GM18511 (cell line): ENCODE measurements around the gene BCL2L15.

ENCODE experiments used
- ATAC-seq: cut with Tn5 transposase; IDR thresholded peaks from one replicate; pipeline ENCODE4 v1.9.1; 2021; ENCODE audit warnings: mild to moderate bottlenecking, moderate library complexity; ENCODE audit not compliant: unreplicated experiment

BCL2L15 gene

DNA sequence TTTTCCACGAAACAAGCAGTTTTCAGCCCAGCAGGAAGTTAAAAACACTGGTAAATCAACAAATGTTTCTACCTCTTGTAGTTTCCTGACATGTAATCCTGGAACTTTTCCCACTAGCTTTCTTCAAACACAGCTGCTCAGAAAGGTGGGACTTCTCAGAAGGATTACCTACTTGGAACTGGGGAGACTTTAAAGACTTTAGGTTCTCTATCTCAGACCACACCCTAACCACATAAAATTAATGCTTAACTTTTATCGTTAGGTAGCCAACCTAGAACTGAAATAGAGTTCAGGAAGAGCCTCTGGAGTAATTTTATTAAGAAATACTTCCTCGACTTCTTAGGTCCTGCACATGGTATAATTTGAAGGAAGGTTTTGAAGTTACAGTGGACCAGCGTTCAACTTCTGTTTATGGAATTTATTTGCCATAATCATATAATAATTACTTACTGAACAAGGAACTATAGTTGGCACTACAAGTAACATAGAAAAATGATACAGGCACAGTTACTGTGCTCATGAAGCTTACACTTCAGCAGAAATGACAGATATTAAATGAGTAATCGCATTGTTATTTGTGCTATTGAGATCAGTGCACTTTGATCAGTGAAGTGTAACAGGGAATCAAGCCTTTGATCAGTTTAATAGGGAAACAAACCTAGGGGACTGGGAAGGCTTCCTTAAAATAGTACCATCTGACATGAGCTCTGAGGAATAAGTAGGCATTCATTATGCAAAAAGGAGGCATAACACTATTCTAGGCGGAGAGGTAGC lies at the start of gene BCL2L15:
Gene BCL2L15, minus strand, starts transcription at position 180 of the 774 bp plus-strand sequence. CDS start 206 bp downstream, outside the sequence.
- ATAC-seq, result no peak

DNA sequence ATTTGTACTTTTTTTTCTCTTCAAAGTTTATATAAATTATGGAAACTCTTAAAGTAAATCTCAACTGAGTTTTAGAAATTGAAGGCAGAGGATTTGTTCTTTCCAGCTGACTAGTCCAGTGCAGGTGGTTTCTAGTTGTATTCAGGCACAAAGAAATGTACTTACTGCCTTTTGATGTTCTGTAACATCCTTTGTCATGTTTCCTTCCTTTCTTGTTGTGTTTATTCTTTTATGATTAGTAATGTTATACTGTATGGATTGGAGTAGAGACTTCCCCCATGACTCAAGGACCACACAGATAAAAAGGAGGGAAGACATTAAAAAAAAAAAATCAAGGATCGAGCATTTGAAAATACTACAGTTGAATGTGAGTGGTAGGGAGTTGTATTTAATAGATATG lies 49.8 kb upstream of the BCL2L15 start:
- ATAC-seq, result no peak

DNA sequence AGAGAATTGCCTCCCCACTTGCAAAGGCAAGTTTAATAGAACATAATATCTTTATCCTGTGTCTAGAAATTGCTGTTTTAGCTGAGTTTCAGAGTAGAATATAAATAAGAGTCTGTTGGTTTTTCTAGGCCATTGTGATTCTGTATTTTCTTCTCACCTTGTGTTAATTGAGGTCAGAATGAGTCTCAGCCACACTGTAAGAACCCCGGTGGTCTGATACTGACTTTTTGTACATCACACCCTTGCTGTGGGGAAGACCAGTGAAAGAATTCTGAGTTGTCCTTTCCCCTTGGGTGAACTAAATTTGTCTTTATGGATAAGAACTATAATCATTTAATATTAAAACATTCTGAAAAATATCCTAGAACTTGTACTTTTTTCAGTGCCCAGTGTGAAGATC lies 48.6 kb upstream of the BCL2L15 start:
- ATAC-seq, result no peak

GRCh38 chr1:113935176-113935575 lies 47.8 kb upstream of the BCL2L15 start:
- no peak for ATAC-seq

DNA sequence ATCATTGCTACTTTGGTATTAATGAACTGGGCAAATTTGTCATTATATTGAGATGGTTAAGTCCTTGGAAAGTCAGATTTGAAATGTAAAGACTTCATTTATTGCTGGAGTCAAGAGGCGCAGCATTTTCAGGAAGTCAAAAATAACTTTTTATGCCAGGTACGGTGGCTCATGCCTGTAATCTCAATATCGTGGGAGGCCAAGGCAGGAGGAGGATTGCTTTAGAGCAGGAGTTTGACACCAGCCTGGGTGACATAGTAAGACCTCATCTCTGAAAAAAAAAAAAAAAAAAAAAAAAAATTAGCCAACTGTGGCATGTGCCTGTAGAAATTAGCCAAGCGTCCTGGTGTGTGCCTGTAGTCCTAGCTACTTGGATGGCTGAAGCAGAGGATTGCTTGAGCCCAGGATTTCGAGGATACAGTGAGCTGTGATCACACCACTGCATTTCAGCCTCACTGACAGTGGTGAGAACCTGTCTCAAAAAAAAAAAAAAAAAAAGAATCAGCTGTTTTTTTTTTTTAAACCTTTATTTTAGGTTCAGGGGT lies 47.2 kb upstream of the BCL2L15 start:
- ATAC-seq, result no peak

DNA sequence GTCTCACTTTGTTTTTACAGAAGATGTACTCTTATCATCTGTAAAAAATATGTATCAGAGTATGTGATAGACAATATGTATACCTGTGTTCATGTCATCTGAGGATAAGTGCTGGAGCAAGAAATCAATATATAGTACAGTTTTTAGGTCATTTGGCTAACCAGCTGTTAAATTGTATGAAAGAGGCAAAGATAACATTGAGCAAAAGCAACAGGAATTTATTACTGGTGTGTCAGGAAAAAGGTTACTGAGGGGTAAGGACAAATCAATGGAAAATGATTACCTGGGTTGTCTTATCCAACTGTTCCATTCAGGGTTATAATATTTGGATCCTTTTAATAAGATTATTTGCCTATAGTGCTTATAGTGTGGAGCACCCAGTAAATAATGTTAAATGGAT lies 46.6 kb upstream of the BCL2L15 start:
- no peak for ATAC-seq

DNA sequence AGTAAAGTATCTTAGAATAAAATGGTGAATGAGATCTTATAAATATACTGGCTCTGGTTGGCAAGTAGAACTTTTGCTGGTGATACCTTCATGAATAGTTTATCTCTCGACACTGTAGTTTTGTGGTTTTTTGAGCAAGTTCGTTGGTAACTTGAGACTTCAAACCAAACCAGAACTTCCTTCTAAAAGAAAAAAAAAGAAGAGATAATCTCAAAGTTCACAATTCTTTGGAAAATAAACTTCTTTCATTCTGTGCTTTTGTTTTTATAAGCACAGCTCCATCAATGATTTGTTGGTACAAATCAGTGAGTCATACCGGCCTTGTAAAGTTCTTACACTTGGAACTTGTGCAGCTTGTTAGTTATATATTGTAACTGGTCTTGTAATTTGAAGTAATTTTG lies 44.1 kb upstream of the BCL2L15 start:
- ATAC-seq, result no peak

DNA sequence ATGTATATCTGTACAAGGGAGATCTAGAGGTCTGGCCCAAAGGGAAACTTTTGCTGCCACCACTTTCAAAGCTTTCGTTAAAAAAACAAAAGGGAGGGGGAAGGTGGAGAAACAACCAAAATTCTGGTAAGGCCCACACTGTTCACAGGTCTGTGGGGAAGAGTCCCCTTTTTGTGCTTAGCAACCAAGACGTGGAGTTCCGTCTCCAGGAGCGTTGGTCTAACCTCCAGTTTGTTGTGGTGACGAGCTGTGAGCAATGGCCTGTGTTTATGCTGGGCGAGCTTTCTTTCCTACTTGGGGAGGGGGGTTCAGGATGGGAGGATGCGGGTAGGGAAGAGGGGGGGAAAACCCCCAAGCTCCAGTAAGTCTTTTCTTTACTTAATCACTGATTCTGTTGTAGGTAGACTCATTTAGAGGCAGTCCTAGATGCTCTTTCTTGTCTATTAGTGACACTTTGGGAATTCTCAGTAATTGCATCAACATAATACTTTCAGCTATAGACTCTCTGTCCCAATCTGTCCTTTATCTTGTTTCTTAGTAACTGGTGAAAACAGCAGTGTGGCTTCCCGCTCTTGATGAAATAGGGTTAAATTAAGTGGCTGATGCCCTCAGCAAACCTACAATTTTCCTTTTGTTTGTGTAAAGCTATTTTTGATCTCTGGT lies 43.2 kb upstream of the BCL2L15 start:
- ATAC-seq, result peak; percentile 33

GRCh38 chr1:113929750-113930498 lies 42.5 kb upstream of the BCL2L15 start:
- peak; percentile 39 for ATAC-seq

GRCh38 chr1:113928941-113929749 lies 41.8 kb upstream of the BCL2L15 start, which contains the start of gene HIPK1:
TSS of gene HIPK1 (plus strand) at chr1:113929324.
- ATAC-seq, result peak; percentile 73

DNA sequence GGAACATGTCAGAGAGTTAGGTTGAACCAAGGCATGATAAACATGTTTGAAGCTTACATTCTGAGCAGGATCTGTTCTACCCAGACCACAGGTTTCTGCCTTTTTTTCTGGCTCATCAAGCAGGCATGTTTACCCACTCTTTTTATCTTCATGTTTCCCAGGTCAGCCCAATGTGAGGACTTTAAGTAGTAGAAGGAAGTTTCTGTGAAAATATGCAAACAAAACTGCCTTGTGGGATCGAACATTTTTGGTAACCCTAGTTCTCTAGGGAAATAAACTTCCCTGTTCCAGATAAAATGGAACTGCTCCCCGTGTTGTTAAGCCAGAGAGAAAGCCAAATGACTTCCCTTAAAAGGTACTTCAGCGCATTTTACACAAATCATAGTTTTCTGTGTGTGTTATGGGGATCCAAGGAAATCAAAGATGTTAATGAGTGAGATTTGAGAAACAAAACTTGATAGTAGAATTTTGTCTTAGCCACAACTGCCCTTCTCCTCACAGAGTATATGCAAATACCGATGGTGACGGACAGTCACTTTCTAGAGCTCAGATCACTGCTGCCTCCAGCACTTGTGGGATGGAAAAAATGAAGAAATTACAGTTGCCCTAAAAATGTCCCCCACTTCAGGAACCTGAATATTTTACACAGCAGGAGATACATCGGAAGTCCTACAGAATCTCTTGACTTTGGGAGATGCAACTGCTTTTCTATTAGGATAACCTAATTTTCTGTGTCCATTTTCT lies 41.0 kb upstream of the BCL2L15 start:
- ATAC-seq, result peak; percentile 35

DNA sequence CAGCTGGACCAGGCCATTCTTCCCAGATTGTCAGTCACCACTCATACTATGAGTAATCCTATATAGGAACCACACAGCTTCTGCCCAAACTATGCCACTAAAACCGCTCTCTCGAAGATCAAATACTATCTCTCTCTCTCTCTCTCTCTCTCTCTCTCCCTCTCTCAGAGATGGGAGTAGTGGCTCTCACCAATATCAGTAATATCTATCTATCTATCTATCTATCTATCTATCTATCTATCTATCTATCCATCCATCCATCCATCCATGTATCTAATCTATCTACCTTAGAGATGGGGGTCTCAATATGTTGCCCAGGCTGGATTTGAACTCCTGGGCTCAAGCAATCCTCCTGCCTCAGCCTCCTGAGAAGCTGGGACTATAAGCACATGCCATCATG lies 37.1 kb upstream of the BCL2L15 start:
- no peak for ATAC-seq

DNA sequence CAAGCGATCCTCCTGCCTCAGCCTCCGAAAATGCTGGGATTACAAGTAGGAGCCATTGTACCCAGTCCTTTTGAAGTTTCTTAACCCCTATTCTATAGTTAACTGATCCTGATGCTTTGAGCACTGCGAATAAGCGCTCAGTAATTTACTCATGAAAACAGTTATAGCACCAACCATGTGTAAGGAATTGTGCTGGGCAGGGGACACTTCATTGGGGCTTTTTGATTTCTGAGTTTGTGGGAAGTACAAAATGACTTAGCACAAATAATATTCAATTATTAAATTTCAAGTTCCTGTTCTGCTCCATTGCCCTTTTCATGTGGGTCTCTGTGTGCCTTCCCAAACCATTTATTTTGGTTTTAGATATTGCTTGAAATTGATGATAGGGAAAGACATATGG lies 35.6 kb upstream of the BCL2L15 start:
- no peak for ATAC-seq

- ATAC-seq, result no peak
These were observed 30.9 kb upstream of the BCL2L15 start for GRCh38 chr1:113918243-113918642.

- no peak for ATAC-seq
These were observed 30.2 kb upstream of the BCL2L15 start for GRCh38 chr1:113917400-113918082.

GRCh38 chr1:113916974-113917373 lies 29.6 kb upstream of the BCL2L15 start:
- ATAC-seq, result no peak

- no peak for ATAC-seq
These were observed 26.7 kb upstream of the BCL2L15 start for GRCh38 chr1:113913887-113914664.

GRCh38 chr1:113913312-113913668 lies 25.9 kb upstream of the BCL2L15 start:
- ATAC-seq, result no peak
